HEK293T (cell line): ENCODE results near the gene BMP7.
"Not testable (repeated sequence)": the region's sequence is repeated elsewhere in the genome, so short reads cannot be mapped to it uniquely, and the experiment has no call there.

Source experiments
- CTCF ChIA-PET: fragments of 350-600 bp; formaldehyde crosslinking; extraction: SDS; loops from one replicate; lab custom pipeline; 2021; ENCODE audit warnings: antibody characterized with exemption, inconsistent platforms; lab: Yijun Ruan, JAX
- POLR2A ChIA-PET: fragments of 350-600 bp; formaldehyde crosslinking; extraction: SDS; loops from one replicate; lab custom pipeline; 2020; ENCODE audit warnings: antibody characterized with exemption, inconsistent platforms; lab: Yijun Ruan, JAX
- DNase-seq: peaks from one replicate; pipeline ENCODE4 v3.0.0; 2012; ENCODE audit warnings: mixed read lengths; ENCODE audit errors: extremely low spot score
- ARNT ChIP-seq: fragments of 450-650 bp; IDR thresholded peaks from 2 replicates; pipeline ENCODE4 v1.6.1; 2017; ENCODE audit warnings: mild to moderate bottlenecking
- BHLHE40 ChIP-seq: fragments of 450-650 bp; IDR thresholded peaks from 2 replicates; pipeline ENCODE4 v1.6.1; 2016; ENCODE audit warnings: mild to moderate bottlenecking, moderate library complexity, borderline replicate concordance
- CTBP1 ChIP-seq: fragments of 450-650 bp; IDR thresholded peaks from 2 replicates; pipeline ENCODE4 v1.6.1; 2016; ENCODE audit warnings: borderline replicate concordance
- ELF4 ChIP-seq: fragments of 450-650 bp; IDR thresholded peaks from 2 replicates; pipeline ENCODE4 v1.6.1; 2017; ENCODE audit warnings: antibody characterized with exemption
- FOXA1 ChIP-seq: fragments of 450-650 bp; IDR thresholded peaks from 2 replicates; pipeline ENCODE4 v1.6.1; 2016; ENCODE audit warnings: mild to moderate bottlenecking
- FOXK2 ChIP-seq: fragments of 450-650 bp; IDR thresholded peaks from 2 replicates; pipeline ENCODE4 v1.6.1; 2016; ENCODE audit warnings: mild to moderate bottlenecking
- FOXM1 ChIP-seq: fragments of 450-650 bp; IDR thresholded peaks from 2 replicates; pipeline ENCODE4 v1.6.1; 2017; ENCODE audit warnings: mild to moderate bottlenecking, borderline replicate concordance
- HDGF ChIP-seq: fragments of 450-650 bp; IDR thresholded peaks from 2 replicates; pipeline ENCODE4 v1.6.1; 2017; ENCODE audit warnings: antibody characterized with exemption, borderline replicate concordance
- L3MBTL2 ChIP-seq: fragments of 450-650 bp; conservative IDR thresholded peaks from 2 replicates; pipeline ENCODE4 v1.6.1; 2016; ENCODE audit warnings: mild to moderate bottlenecking
- LEF1 ChIP-seq: fragments of 450-650 bp; IDR thresholded peaks from 2 replicates; pipeline ENCODE4 v1.6.1; 2017; ENCODE audit warnings: mild to moderate bottlenecking, borderline replicate concordance
- NFRKB ChIP-seq: fragments of 450-650 bp; IDR thresholded peaks from 2 replicates; pipeline ENCODE4 v1.6.1; 2016; ENCODE audit warnings: mild to moderate bottlenecking, moderate library complexity
- SP1 ChIP-seq: fragments of 450-650 bp; IDR thresholded peaks from 2 replicates; pipeline ENCODE4 v1.6.1; 2017
- SUZ12 ChIP-seq: fragments of 450-650 bp; IDR thresholded peaks from 2 replicates; pipeline ENCODE4 v1.6.1; 2016; ENCODE audit warnings: mild to moderate bottlenecking
- TARDBP ChIP-seq: fragments of 450-650 bp; IDR thresholded peaks from 2 replicates; pipeline ENCODE4 v1.6.1; 2016
- ZNF384 ChIP-seq: fragments of 450-650 bp; IDR thresholded peaks from 2 replicates; pipeline ENCODE4 v1.6.1; 2016
- TF ChIP-seq, protein P1 (sequence below): fragments of 450-650 bp; IDR thresholded peaks from 2 replicates; pipeline ENCODE4 v1.6.1; 2016

Gene BMP7

GRCh38 chr20:57160985-57161384 lies 105.5 kb downstream of the BMP7 start:
- no peak for TF ChIP-seq L3MBTL2
- TF ChIP-seq BHLHE40 = no peak
- TF ChIP-seq, protein P1, sequence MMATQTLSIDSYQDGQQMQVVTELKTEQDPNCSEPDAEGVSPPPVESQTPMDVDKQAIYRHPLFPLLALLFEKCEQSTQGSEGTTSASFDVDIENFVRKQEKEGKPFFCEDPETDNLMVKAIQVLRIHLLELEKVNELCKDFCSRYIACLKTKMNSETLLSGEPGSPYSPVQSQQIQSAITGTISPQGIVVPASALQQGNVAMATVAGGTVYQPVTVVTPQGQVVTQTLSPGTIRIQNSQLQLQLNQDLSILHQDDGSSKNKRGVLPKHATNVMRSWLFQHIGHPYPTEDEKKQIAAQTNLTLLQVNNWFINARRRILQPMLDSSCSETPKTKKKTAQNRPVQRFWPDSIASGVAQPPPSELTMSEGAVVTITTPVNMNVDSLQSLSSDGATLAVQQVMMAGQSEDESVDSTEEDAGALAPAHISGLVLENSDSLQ = no peak
- TF ChIP-seq HDGF = no peak
- no peak for TF ChIP-seq FOXM1
- TF ChIP-seq ELF4 = no peak
- TF ChIP-seq FOXK2 = no peak
- TF ChIP-seq SUZ12 = no peak
- no peak for TF ChIP-seq LEF1
- no peak for TF ChIP-seq SP1
- POLR2A ChIA-PET = no interaction called here
- DNase-seq = no peak
- CTCF ChIA-PET = no interaction called here

DNA sequence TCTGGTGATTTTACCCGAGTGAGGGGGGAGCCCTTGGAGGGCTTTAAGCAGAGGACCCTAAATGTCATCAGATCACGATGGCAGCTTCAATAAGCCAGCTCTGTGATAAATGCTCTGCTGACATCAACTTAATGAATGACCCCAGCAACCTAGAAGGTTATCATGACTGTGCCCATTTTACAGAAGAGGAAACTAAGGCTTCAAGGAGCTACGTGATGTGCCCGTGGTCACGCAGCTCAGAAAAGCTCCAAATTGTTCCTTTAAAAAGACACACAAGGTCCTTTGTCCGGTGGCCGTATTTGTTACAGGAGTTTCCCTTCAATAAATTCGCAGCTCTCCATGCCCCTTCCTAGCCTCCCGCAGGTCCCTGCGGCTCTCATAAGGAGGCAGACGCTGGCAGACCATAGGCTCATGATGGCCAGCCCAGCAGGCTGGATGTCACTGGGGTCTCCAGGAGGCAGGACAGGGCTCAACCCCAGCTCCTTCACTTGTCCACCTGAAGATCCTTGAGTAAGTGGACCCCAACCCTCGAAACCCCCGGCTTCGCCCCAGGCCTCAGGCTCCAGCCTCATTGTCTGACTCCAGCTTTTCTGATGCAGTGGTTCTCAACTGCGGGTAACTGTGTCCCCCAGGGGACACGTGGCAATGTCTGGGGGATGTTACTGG lies 106.4 kb downstream of the BMP7 start:
- no peak for DNase-seq
- ChIA-PET POLR2A (no interaction called here), CTCF (no interaction called here)
- TF ChIP-seq TARDBP (no peak), ZNF384 (no peak), ARNT (no peak), NFRKB (no peak), ELF4 (no peak), BHLHE40 (no peak)

DNA sequence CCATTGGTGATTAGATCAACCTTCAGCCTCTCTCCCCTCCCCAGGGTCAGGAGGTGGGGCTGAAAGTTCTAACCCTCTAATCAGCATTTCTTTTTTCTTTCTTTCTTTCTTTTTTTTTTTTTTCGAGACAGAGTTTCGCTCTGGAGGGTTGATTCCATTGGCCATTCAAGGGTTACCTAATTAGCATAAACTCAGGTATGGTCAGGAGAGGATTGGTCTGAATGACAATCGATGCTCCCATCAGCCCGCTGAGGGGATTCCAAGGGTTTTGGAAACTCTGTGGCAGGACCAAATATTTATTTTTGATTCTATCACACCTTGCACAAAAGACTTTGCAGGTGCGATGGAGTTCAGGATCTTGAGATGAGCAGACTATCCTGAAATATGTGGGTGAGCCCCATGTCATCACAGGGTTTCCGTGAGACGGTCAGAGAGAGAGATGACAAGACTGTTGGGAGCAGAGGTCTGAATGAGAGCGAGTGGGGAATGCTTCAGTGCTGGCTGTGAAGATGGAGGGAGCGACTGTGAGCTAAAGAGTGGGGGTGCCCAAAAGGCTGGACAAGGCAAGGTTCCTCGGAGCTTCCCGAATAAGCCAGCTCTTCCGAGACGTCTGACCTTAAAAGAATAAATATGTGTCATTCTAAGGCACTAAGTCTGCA lies 107.1 kb downstream of the BMP7 start:
- no peak for TF ChIP-seq ZNF384
- TF ChIP-seq NFRKB = no peak
- TF ChIP-seq FOXA1 = no peak
- no peak for DNase-seq
- ChIA-PET POLR2A (no interaction called here), CTCF (no interaction called here)

- ChIA-PET POLR2A (no interaction called here), CTCF (no interaction called here)
- TF ChIP-seq TARDBP = no peak
- no peak for TF ChIP-seq HDGF
- no peak for TF ChIP-seq ZNF384
- no peak for TF ChIP-seq SUZ12
- no peak for TF ChIP-seq FOXM1
- no peak for TF ChIP-seq FOXK2
- TF ChIP-seq FOXA1 = no peak
- TF ChIP-seq LEF1 = no peak
- TF ChIP-seq ELF4 = no peak
- TF ChIP-seq ARNT = no peak
- no peak for TF ChIP-seq NFRKB
- TF ChIP-seq CTBP1 = no peak
- no peak for TF ChIP-seq SP1
- TF ChIP-seq BHLHE40 = no peak
- TF ChIP-seq, protein P1 = no peak
- TF ChIP-seq L3MBTL2 = no peak
- no peak for DNase-seq
These were observed 108.0 kb downstream of the BMP7 start for GRCh38 chr20:57158474-57158873.

DNA sequence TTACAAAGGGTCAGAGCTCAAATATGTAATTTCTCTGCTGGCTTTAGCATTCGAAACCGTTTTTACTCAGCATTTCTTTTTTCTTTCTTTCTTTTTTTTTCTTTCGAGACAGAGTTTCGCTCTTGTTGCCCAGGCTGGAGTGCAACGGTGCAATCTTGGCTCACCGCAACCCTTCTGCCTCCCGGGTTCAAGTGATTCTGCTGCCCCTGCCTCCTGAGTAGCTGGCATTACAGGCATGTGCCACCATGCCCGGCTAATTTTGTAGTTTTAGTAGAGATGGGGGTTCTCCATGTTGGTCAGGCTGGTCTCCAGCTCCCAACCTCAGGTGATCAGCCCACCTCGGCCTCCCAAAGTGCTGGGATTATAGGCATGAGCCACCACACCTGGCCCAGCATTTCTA lies 108.7 kb downstream of the BMP7 start:
- POLR2A ChIA-PET, DNase-seq, CTCF ChIA-PET: not testable (repeated sequence)

DNA sequence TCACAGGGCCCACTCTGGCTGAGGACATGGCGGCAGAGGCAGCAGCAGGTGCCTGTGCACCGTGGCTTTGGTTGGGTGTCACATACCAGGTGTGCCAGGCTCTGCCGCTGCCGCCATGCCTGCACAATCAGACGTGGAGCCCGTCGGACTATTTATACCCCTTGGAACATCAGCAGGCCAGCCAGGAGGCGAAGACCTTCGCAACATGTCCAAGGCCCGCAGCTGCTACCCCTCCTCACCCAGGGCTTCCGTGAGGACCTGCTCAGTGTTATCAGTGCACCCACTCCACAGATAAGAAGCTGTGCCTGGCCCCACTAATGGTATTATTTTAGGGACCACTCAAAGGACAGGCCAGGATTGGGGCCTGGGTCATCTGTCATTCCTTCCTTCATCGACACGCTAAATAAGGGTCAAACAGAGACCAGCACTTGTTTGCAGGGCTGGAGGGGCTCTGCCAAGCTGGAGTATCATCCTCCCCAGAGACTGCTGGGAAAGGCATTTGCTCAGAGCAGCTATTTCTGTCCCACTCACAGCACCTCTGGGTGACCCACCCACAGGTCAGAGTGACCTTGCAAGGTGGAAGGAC lies 109.2 kb downstream of the BMP7 start:
- no peak for DNase-seq
- POLR2A ChIA-PET = no interaction called here

More for the DNA sequence above, 109.2 kb downstream of the BMP7 start:
- no peak for TF ChIP-seq CTBP1
- no peak for TF ChIP-seq SUZ12
- no peak for TF ChIP-seq SP1
- TF ChIP-seq ZNF384 = no peak
- TF ChIP-seq BHLHE40 = no peak
- TF ChIP-seq NFRKB = no peak
- no peak for TF ChIP-seq HDGF
- TF ChIP-seq ARNT = no peak
- no peak for TF ChIP-seq ELF4
- TF ChIP-seq FOXK2 = no peak
- no peak for TF ChIP-seq FOXA1
- TF ChIP-seq, protein P1 = no peak
- TF ChIP-seq LEF1 = no peak
- no peak for TF ChIP-seq TARDBP
- TF ChIP-seq FOXM1 = no peak
- CTCF ChIA-PET = no interaction called here
